Measurements from ENCODE around the gene HTR3A.
A peak's percentile ranks its signal among the peaks of the same experiment; 100 is the strongest.
"Not testable (repeated sequence)": the region's sequence is repeated elsewhere in the genome, so short reads cannot be mapped to it uniquely, and the experiment has no call there.

Gene HTR3A

DNA sequence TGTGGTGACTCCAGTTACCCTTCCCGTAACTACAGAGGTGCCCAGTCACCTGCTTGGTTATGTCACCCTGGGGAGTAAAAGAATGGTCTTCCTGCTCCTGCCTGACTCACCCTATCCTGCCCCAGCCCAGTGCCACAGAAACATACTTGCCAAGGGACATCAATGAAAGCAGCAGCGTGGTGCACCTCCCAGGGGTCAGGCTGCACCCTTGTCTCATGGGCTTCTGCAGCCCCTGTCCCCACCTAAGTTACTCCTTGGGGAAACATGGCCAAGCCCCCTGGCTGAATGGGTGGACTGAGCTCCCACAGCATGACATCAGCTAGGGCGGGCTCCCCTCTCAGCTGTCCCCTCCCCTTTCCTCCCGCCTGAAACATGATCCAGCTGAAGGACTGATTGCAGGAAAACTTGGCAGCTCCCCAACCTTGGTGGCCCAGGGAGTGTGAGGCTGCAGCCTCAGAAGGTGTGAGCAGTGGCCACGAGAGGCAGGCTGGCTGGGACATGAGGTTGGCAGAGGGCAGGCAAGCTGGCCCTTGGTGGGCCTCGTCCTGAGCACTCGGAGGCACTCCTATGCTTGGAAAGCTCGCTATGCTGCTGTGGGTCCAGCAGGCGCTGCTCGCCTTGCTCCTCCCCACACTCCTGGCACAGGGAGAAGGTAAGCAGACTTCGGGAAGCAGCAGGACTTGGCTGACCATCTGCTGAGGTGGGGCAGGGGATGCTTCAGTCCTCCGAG is at the start of gene HTR3A:
Gene HTR3A (plus strand): TSS at position 368 of the 730 bp plus-strand sequence. CDS start 218 bp downstream, at position 586.
- no peak for DNase-seq (ENCODE audit: low spot score)
- peak within 1 kb of the TSS; percentile 10 for H3K4me3 ChIP-seq
- H3K27ac ChIP-seq: no peak within 1 kb of the TSS
- TF ChIP-seq, protein P1, sequence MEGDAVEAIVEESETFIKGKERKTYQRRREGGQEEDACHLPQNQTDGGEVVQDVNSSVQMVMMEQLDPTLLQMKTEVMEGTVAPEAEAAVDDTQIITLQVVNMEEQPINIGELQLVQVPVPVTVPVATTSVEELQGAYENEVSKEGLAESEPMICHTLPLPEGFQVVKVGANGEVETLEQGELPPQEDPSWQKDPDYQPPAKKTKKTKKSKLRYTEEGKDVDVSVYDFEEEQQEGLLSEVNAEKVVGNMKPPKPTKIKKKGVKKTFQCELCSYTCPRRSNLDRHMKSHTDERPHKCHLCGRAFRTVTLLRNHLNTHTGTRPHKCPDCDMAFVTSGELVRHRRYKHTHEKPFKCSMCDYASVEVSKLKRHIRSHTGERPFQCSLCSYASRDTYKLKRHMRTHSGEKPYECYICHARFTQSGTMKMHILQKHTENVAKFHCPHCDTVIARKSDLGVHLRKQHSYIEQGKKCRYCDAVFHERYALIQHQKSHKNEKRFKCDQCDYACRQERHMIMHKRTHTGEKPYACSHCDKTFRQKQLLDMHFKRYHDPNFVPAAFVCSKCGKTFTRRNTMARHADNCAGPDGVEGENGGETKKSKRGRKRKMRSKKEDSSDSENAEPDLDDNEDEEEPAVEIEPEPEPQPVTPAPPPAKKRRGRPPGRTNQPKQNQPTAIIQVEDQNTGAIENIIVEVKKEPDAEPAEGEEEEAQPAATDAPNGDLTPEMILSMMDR (IDR thresholded peaks at IDR 0.05): no peak

DNA sequence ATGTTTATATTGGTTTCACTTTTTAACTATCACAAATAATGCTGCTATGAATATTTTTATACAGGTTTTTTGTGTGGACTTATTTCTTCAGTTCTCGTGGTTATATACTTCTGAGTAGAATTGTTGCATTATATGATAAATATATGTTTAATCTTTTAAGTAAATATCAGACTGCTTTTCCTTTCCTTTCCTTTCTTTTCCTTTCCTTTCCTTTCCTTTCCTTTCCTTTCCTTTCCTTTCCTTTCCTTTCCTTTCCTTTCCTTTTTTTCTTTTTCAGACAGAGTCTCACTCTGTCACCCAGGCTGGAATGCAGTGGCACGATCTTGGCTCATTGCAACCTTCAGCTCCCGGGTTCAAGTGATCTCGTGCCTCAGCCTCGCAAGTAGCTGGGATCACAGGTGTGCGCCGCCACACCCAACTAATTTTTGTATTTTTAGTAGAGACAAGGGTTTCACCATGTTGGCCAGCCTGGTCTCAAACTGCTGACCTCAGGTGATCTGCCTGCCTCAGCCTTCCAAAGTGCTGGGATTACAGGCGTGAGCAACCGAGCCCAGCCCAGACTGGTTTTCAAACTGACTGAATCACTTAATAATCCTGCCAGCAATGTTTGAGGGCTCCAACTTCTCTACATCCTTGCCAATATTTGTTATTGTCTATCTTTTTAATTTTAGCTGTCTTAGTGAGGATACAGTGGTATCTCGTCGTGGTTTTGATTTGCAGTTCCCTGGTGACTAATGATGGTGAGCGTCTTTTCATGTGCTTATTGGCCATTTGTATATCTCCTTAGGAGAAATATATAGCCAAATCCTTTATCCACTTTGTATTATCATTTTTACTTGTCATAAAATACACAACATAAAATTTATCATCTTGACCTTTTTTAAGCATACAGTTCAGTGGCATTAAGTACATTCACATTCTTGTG is 48.4 kb upstream of the HTR3A start:
- TF ChIP-seq, protein P1 (IDR thresholded peaks at IDR 0.05): no peak
- Histone ChIP-seq H3K4me3 (no peak overlapping the region), H3K27ac (no peak overlapping the region)
- no peak for DNase-seq (ENCODE audit: low spot score)

DNA sequence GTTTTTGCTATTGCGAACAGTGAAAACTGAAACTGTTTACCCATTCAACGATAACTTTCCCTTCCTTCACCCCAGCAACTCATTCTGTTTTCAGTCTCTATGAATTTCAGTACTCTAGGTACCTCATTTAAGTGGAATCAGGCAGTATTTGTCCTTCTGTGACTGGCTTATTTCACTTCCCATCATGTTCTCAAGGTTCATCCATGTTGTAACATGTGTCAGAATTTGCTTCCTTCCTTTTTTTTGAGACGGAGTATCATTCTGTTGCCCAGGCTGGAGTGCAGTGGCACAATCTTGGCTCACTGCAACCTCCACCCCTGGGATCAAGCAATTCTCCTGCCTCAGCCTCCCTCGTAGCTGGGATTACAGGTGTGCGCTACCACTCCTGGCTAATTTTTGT is 46.6 kb upstream of the HTR3A start:
- TF ChIP-seq, protein P1 (IDR thresholded peaks at IDR 0.05): no peak
- no peak overlapping the region for H3K27ac ChIP-seq

DNA sequence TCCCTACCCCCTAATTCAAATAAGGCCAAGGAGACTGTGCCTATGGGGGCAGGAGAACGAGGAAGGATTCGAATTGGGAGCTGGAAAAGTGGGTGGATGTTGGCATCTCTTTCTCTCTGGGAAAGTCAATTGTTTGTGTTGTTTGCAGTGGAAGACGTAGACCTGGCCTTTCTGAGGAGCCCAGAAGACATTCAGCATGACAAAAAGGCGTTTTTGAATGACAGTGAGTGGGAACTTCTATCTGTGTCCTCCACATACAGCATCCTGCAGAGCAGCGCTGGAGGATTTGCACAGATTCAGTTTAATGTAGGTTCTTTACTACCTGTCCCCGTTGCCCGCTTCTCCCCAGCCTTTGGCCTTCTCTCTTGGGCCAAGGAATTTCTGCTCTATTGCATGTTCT is 42.1 kb upstream of the HTR3A start:
- no peak overlapping the region for H3K4me3 ChIP-seq
- DNase-seq (ENCODE audit: low spot score): no peak
- TF ChIP-seq, protein P1 (IDR thresholded peaks at IDR 0.05): no peak
- H3K27ac ChIP-seq: no peak overlapping the region

More for the DNA sequence above, 46.6 kb upstream of the HTR3A start:
- no peak for DNase-seq (ENCODE audit: low spot score)
- no peak overlapping the region for H3K4me3 ChIP-seq

DNA sequence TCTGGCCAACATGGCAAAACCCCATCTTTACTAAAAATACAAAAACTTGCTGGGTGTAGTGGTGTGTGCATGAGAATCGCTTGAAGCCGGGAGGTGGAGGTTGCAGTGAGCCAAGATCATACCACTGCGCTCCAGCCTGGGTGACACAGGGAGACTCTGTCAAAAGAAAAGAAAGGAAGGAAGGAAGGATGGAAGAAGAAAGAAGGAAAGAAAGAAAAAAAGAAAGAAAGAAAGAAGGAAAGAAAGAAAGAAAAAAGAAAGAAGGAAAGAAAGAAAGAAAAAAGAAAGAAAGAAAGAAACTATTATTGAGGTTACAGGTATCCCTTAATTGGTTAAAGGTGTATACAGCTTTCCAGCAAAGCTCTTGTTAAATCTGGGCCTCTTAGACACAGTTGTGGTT is 40.7 kb upstream of the HTR3A start:
- H3K27ac ChIP-seq; H3K4me3 ChIP-seq; DNase-seq (ENCODE audit: low spot score): not testable (repeated sequence)

DNA sequence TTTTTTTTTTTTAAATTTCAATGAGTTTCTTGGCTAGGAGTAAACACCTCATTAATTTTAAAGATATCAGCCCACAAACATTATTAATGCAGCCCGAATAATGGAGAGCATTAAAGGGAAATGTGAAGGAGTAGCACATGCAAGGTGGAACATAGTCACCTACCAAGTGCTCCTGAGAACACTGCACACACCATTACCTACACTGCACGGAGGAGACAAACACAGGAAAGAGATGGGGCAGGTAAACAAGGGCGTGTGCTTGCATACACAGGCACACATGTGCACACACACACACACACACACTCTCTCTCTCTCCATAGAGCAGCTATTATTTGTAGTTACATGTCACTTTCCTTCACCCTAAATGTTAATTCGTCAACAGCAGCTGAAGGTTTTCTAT is 40.1 kb upstream of the HTR3A start:
- TF ChIP-seq, protein P1 (IDR thresholded peaks at IDR 0.05): no peak
- Histone ChIP-seq H3K4me3 (no peak overlapping the region), H3K27ac (no peak overlapping the region)
- no peak for DNase-seq (ENCODE audit: low spot score)

DNA sequence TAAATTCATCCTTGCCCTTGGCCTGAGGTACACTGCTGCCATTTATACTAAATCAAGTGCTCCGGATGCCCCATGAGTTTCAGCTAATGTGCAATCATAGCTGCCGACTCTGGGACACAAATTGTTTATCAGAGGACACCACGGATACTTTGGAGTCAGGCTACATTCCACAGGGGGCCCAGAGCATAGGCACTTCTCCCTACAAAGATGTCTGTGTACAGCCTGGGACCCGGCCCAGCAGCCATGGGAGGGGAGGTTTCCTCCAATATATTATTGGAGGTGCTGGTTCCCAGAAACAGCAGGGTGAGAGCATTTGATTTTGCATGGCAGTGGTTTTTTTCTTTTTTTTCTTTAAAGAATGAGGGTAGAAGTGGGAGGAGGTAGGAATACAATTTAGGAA is 39.0 kb upstream of the HTR3A start:
- H3K4me3 ChIP-seq: no peak overlapping the region
- TF ChIP-seq, protein P1 (IDR thresholded peaks at IDR 0.05): no peak
- DNase-seq (ENCODE audit: low spot score): no peak
- H3K27ac ChIP-seq: no peak overlapping the region
